Upper lobe of left lung (tissue), 6 donors: Measurements from ENCODE around the gene TACC2. TPM values are rescaled to one million over a fixed set of nuclear protein-coding genes. Genes with fewer than 3 reads are reported as not detected.
A peak's percentile ranks its signal among the peaks of the same experiment; 100 is the strongest.

Source experiments
- ATAC-seq, 2 donors: fragments of 200-7000 bp; cut with Tn5 transposase; one replicate each; pipeline ENCODE4 v1.9.1; 2022; ENCODE audit warnings: mild to moderate bottlenecking in 2 of 2, moderate library complexity in 2 of 2; ENCODE audit not compliant: low FRiP score in 2 of 2
- DNase-seq, 2 donors: peaks; one replicate each; pipeline ENCODE4 v3.0.0-alpha.2; 2019 to 2020
- H3K27ac ChIP-seq, 4 donors: fragments of 200-600 bp; sonication (generic); one replicate each; pipeline ENCODE4 v1.5.1; 2016 to 2019
- H3K27me3 ChIP-seq, 4 donors: fragments of 200-600 bp; sonication (generic); one replicate each; pipeline ENCODE4 v1.5.1; 2017 to 2019
- H3K36me3 ChIP-seq, 4 donors: fragments of 200-600 bp; sonication (generic); one replicate each; pipeline ENCODE4 v1.5.1; 2016 to 2019
- H3K4me1 ChIP-seq, 4 donors: fragments of 200-600 bp; sonication (generic); one replicate each; pipeline ENCODE4 v1.5.1; 2018 to 2019
- H3K4me3 ChIP-seq, 4 donors: fragments of 200-600 bp; sonication (generic); one replicate each; pipeline ENCODE4 v1.5.1; 2017 to 2019; ENCODE audit warnings: mild to moderate bottlenecking in 2 of 4, moderate library complexity in 1 of 4
- H3K9me3 ChIP-seq, 4 donors: fragments of 200-600 bp; sonication (generic); one replicate each; pipeline ENCODE4 v1.5.1; 2018 to 2019
- EP300 ChIP-seq, 4 donors: sonication (generic); formaldehyde crosslinking; IDR thresholded peaks; one replicate each; pipeline ENCODE4 v1.5.1; 2017; ENCODE audit warnings: antibody characterized with exemption in 4 of 4, control low read depth in 2 of 4
- POLR2A ChIP-seq, 4 donors: fragments of 450-650 bp; IDR thresholded peaks; one replicate each; pipeline ENCODE4 v1.5.1; 2016 to 2017; ENCODE audit warnings: antibody characterized with exemption in 4 of 4, mild to moderate bottlenecking in 2 of 4
- POLR2AphosphoS5 ChIP-seq, 2 donors: sonication (generic); formaldehyde crosslinking; IDR thresholded peaks; one replicate each; pipeline ENCODE4 v1.5.1; 2017; ENCODE audit warnings: antibody characterized with exemption in 2 of 2
- whole genome bisulfite sequencing, 2 donors: methylation state at CpG; one replicate each; pipeline ENCODE4 v1.1.5; 2017 to 2018; 5-methylcytosine and 5-hydroxymethylcytosine counted together
- total RNA-seq, 6 donors: library from RNA; depleted of rRNA in 4 of 6; stranded (reverse); fragments of >200 nt in 4 of 6; gene quantifications; one replicate each; pipeline versions ENCODE4 v1.1.0 to v1.2.1, GENCODE V29; 2016 to 2021
- TF ChIP-seq, protein P1 (sequence below), 6 experiments: fragments of 450-650 bp in 4 of 6; fragments of 200-600 bp in 2 of 6; sonication (generic) in 2 of 6; IDR thresholded peaks; one replicate each; pipeline ENCODE4 v1.5.1; 2016 to 2019; ENCODE audit warnings: antibody characterized with exemption in 6 of 6
- donor health status: DM: no; HTN: no; CAD: no; lungs with moderate emphysema.
- donor health status: DM: no; HTN: yes; CAD: no; lungs with severe emphysema.

TACC2 gene
- total RNA-seq, 6 donors from 2014 or later: 158 to 701 (median 386) TPM

- peak overlapping the region in 2 of 4 donors; percentile 24 to 59 for H3K27ac ChIP-seq
- ATAC-seq (peak in 1 of 2 donors; percentile 66), DNase-seq (peak in 1 of 2 donors; percentile 41)
Measured at GRCh38 chr10:122078965-122079795, 90.2 kb downstream of the TACC2 start.

DNA sequence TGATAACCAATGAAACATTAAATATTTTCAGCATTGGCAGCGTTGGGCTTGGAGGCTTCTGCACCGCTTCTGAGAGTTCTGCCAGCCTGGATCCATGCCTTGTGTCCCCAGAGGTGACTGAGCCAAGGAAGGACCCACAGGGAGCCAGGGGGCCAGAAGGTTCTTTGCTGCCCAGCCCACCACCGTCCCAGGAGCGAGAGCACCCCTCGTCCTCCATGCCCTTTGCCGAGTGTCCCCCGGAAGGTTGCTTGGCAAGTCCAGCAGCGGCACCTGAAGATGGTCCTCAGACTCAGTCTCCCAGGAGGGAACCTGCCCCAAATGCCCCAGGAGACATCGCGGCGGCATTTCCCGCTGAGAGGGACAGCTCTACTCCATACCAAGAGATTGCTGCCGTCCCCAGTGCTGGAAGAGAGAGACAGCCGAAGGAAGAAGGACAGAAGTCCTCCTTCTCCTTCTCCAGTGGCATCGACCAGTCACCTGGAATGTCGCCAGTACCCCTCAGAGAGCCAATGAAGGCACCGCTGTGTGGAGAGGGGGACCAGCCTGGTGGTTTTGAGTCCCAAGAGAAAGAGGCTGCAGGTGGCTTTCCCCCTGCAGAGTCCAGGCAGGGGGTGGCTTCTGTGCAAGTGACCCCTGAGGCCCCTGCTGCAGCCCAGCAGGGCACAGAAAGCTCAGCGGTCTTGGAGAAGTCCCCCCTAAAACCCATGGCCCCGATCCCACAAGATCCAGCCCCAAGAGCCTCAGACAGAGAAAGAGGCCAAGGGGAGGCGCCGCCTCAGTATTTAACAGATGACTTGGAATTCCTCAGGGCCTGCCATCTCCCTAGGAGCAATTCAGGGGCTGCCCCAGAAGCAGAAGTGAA is 93.9 kb downstream of the TACC2 start:
- DNase-seq (no peak), ATAC-seq (no peak)
- no peaks in the 10 kb centered on the region for H3K36me3 ChIP-seq
- no peaks in the 10 kb centered on the region for H3K27me3 ChIP-seq
- 89 to 92% methylated on average over 13 to 21 of the region's 21 CpGs for WGBS, 2 donors
- no peak overlapping the region for H3K27ac ChIP-seq
- no peak overlapping the region for H3K4me3 ChIP-seq
- H3K4me1 ChIP-seq: peaks cover 0 to 6% (median 0%) of the 10 kb centered on the region in 4 donors
- H3K9me3 ChIP-seq: no peaks in the 10 kb centered on the region
- TF ChIP-seq EP300 (IDR thresholded peaks at IDR 0.05) (no peak), POLR2A (IDR thresholded peaks at IDR 0.05) (no peak), POLR2AphosphoS5 (IDR thresholded peaks at IDR 0.05) (no peak)
- TF ChIP-seq, protein P1, sequence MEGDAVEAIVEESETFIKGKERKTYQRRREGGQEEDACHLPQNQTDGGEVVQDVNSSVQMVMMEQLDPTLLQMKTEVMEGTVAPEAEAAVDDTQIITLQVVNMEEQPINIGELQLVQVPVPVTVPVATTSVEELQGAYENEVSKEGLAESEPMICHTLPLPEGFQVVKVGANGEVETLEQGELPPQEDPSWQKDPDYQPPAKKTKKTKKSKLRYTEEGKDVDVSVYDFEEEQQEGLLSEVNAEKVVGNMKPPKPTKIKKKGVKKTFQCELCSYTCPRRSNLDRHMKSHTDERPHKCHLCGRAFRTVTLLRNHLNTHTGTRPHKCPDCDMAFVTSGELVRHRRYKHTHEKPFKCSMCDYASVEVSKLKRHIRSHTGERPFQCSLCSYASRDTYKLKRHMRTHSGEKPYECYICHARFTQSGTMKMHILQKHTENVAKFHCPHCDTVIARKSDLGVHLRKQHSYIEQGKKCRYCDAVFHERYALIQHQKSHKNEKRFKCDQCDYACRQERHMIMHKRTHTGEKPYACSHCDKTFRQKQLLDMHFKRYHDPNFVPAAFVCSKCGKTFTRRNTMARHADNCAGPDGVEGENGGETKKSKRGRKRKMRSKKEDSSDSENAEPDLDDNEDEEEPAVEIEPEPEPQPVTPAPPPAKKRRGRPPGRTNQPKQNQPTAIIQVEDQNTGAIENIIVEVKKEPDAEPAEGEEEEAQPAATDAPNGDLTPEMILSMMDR (IDR thresholded peaks at IDR 0.05): no peak

More at GRCh38 chr10:122078965-122079795, 90.2 kb downstream of the TACC2 start:
- H3K36me3 ChIP-seq: no peaks in the 10 kb centered on the region
- no peaks in the 10 kb centered on the region for H3K9me3 ChIP-seq
- no peaks in the 10 kb centered on the region for H3K27me3 ChIP-seq
- WGBS, 2 donors: 55 to 64% methylated on average over 12 to 13 of the region's 13 CpGs
- TF ChIP-seq POLR2A (IDR thresholded peaks at IDR 0.05) (no peak), EP300 (IDR thresholded peaks at IDR 0.05) (no peak), POLR2AphosphoS5 (IDR thresholded peaks at IDR 0.05) (no peak)
- TF ChIP-seq, protein P1 (IDR thresholded peaks at IDR 0.05): no peak
- H3K4me3 ChIP-seq: no peak overlapping the region
- H3K4me1 ChIP-seq: peaks cover 0 to 6% (median 0%) of the 10 kb centered on the region in 4 donors

DNA sequence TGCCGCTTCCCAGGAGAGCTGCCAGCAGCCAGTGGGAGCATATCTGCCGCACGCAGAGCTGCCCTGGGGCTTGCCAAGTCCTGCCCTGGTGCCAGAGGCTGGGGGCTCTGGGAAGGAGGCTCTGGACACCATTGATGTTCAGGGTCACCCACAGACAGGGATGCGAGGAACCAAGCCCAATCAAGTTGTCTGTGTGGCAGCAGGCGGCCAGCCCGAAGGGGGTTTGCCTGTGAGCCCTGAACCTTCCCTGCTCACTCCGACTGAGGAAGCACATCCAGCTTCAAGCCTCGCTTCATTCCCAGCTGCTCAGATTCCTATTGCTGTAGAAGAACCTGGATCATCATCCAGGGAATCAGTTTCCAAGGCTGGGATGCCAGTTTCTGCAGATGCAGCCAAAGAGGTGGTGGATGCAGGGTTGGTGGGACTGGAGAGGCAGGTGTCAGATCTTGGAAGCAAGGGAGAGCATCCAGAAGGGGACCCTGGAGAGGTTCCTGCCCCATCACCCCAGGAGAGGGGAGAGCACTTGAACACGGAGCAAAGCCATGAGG is 94.6 kb downstream of the TACC2 start:
- no peak overlapping the region for H3K4me3 ChIP-seq
- ATAC-seq: no peak
- H3K9me3 ChIP-seq: no peaks in the 10 kb centered on the region
- no peak overlapping the region for H3K27ac ChIP-seq
- no peaks in the 10 kb centered on the region for H3K36me3 ChIP-seq
- no peaks in the 10 kb centered on the region for H3K27me3 ChIP-seq
- WGBS, 2 donors: 83 to 94% methylated on average over 5 to 9 of the region's 9 CpGs
- no peak for DNase-seq
- TF ChIP-seq, protein P1 (IDR thresholded peaks at IDR 0.05): no peak
- H3K4me1 ChIP-seq: peaks cover 0 to 5% (median 0%) of the 10 kb centered on the region in 4 donors

DNA sequence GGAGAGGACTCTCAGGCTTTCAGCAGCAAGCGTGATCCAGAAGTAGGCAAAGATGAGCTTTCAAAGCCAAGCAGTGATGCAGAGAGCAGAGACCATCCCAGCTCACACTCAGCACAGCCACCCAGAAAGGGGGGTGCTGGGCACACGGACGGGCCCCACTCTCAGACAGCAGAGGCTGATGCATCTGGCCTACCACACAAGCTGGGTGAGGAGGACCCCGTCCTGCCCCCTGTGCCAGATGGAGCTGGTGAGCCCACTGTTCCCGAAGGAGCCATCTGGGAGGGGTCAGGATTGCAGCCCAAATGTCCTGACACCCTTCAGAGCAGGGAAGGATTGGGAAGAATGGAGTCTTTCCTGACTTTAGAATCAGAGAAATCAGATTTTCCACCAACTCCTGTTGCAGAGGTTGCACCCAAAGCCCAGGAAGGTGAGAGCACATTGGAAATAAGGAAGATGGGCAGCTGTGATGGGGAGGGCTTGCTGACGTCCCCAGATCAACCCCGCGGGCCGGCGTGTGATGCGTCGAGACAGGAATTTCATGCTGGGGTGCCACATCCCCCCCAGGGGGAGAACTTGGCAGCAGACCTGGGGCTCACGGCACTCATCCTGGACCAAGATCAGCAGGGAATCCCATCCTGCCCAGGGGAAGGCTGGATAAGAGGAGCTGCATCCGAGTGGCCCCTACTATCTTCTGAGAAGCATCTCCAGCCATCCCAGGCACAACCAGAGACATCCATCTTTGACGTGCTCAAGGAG is 95.5 kb downstream of the TACC2 start:
- ATAC-seq (no peak), DNase-seq (peak in 1 of 2 donors; percentile 63)
- Histone ChIP-seq H3K36me3 (no peaks in the 10 kb centered on the region), H3K27ac (no peak overlapping the region), H3K9me3 (no peaks in the 10 kb centered on the region), H3K4me3 (no peak overlapping the region), H3K27me3 (no peaks in the 10 kb centered on the region), H3K4me1 (no peaks in the 10 kb centered on the region)
- WGBS, 2 donors: 85 to 87% methylated on average over 11 to 15 of the region's 15 CpGs
- TF ChIP-seq POLR2A (IDR thresholded peaks at IDR 0.05): no peak
- no peak for TF ChIP-seq POLR2AphosphoS5 (IDR thresholded peaks at IDR 0.05)
- TF ChIP-seq, protein P1 (IDR thresholded peaks at IDR 0.05): no peak
- TF ChIP-seq EP300 (IDR thresholded peaks at IDR 0.05): no peak
